Measurements from ENCODE around the gene SPAG8. TPM values are rescaled to one million over a fixed set of nuclear protein-coding genes. Genes with fewer than 3 reads are reported as not detected.
A peak's percentile ranks its signal among the peaks of the same experiment; 100 is the strongest.

The SPAG8 gene
- total and polyA plus RNA-seq, 8 donors = 1.8 to 13.8 (median 8.1) TPM

DNA sequence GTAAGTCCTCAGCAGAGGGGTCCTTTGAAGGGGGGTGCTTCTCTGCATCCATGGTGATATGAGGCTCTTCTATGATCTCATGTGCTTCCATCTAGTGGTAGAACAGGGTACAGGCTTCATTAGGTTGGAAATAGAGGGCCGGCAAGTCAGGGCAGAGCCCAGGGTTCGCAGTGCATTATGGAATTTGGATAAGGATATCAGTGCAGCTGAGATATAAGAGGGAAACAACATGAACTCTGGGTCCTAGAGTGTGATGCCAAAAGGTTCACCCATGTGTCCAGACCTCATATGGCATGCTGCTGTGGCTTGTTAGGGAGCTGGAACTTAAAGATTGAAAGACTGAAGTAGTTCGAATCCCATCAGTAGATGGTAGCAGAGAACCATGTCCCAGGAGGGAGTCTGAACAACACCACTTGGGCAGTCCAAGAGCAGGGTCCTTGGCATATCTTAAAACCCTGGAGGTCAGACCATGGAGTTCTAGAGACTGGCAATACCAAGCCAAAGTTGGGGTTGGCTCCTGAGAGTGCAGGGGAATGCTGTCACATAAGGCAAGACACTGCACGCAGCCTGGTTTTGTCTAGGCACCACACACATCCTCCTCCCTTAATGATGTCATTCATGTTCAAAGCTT lies 14.1 kb upstream of the SPAG8 start:
- Histone ChIP-seq H3K4me3 (no peak overlapping the region), H3K4me1 (peaks cover 6 to 17% of the 10 kb centered on the region in 2 donors), H3K36me3 (no peaks in the 10 kb centered on the region), H3K27ac (no peak overlapping the region), H3K27me3 (no peaks in the 10 kb centered on the region), H3K9me3 (no peaks in the 10 kb centered on the region)
- ATAC-seq (peak; percentile 69), DNase-seq (peak in 1 of 4 donors; percentile 64)
- peak; percentile 69 to 86 for TF ChIP-seq CTCF (IDR thresholded peaks at IDR 0.05)
- intact Hi-C loops (cut with DNase I) = loop anchor here in 1 of 2 donors (5.0 kb wide), 1 partner anchor 56 kb away; no protein-coding TSS in a partner anchor

GRCh38 chr9:35822926-35823325 lies 10.9 kb upstream of the SPAG8 start:
- Histone ChIP-seq H3K4me1 (peaks cover 0 to 5% of the 10 kb centered on the region in 2 donors), H3K27me3 (no peaks in the 10 kb centered on the region), H3K36me3 (no peaks in the 10 kb centered on the region), H3K27ac (no peak overlapping the region), H3K9me3 (no peaks in the 10 kb centered on the region), H3K4me3 (no peak overlapping the region)
- no peak for TF ChIP-seq CTCF (IDR thresholded peaks at IDR 0.05)
- DNase-seq (no peak), ATAC-seq (no peak)
- intact Hi-C loops (cut with DNase I) = loop anchor here in 1 of 2 donors (5.0 kb wide), 1 partner anchor 36 kb away; no protein-coding TSS in a partner anchor

GRCh38 chr9:35820076-35820475 lies 8.0 kb upstream of the SPAG8 start:
- no peaks in the 10 kb centered on the region for H3K36me3 ChIP-seq
- TF ChIP-seq CTCF (IDR thresholded peaks at IDR 0.05) = no peak
- no peaks in the 10 kb centered on the region for H3K4me1 ChIP-seq
- ATAC-seq = no peak
- H3K27ac ChIP-seq = no peak overlapping the region
- no peaks in the 10 kb centered on the region for H3K27me3 ChIP-seq
- intact Hi-C loops (cut with DNase I) = loop anchor here in 1 of 2 donors (5.0 kb wide), 1 partner anchor 33 kb away; no protein-coding TSS in a partner anchor
- H3K9me3 ChIP-seq = no peaks in the 10 kb centered on the region
- no peak overlapping the region for H3K4me3 ChIP-seq
- DNase-seq = no peak

- intact Hi-C loops (cut with DNase I) = no loop called here
- no peak for TF ChIP-seq CTCF (IDR thresholded peaks at IDR 0.05)
- no peaks in the 10 kb centered on the region for H3K9me3 ChIP-seq
- DNase-seq = no peak
- no peak overlapping the region for H3K4me3 ChIP-seq
- no peaks in the 10 kb centered on the region for H3K36me3 ChIP-seq
- H3K27ac ChIP-seq = no peak overlapping the region
- ATAC-seq = no peak
- H3K27me3 ChIP-seq = no peaks in the 10 kb centered on the region
- peaks cover 8 to 12% of the 10 kb centered on the region in 2 donors for H3K4me1 ChIP-seq
Observed at GRCh38 chr9:35818341-35818740, 6.3 kb upstream of the SPAG8 start.

- H3K4me3 ChIP-seq = no peak overlapping the region
- DNase-seq (no peak), ATAC-seq (no peak)
- intact Hi-C loops (cut with DNase I) = no loop called here
- no peaks in the 10 kb centered on the region for H3K9me3 ChIP-seq
- TF ChIP-seq CTCF (IDR thresholded peaks at IDR 0.05) = no peak
- peaks cover 14 to 21% of the 10 kb centered on the region in 2 donors for H3K4me1 ChIP-seq
- H3K36me3 ChIP-seq = no peaks in the 10 kb centered on the region
- no peak overlapping the region for H3K27ac ChIP-seq
- no peaks in the 10 kb centered on the region for H3K27me3 ChIP-seq
Observed at GRCh38 chr9:35816708-35817107, 4.6 kb upstream of the SPAG8 start.
